DND-41 (cell line): ENCODE results near the gene SPAG16.

Experiments used
- ATAC-seq: fragments of 200-7000 bp; cut with Tn5 transposase; 3 replicates; pipeline ENCODE4 v1.9.1; 2021; ENCODE audit warnings: low read depth; ENCODE audit not compliant: insufficient read depth
- DNase-seq: peaks from one replicate; pipeline ENCODE4 v3.0.0-alpha.2; 2020
- H2AFZ ChIP-seq: 2 replicates; pipeline ENCODE4 v1.6.0; 2012; ENCODE audit warnings: low read depth, low read length
- H3K27ac ChIP-seq: 2 replicates; pipeline ENCODE4 v1.5.1; 2012; ENCODE audit warnings: low read length, inconsistent platforms
- H3K27me3 ChIP-seq: fragments of 200-600 bp; sonication (generic); 2 replicates; pipeline ENCODE4 v1.6.0; 2012; ENCODE audit warnings: low read length, mild to moderate bottlenecking, inconsistent platforms; ENCODE audit not compliant: insufficient read depth, poor library complexity
- H3K36me3 ChIP-seq: 2 replicates; pipeline ENCODE4 v1.5.1; 2012; ENCODE audit warnings: low read length, inconsistent platforms; ENCODE audit not compliant: insufficient read depth
- H3K4me1 ChIP-seq: 2 replicates; pipeline ENCODE4 v1.5.1; 2012; ENCODE audit warnings: mild to moderate bottlenecking, low read length; ENCODE audit not compliant: insufficient read depth
- H3K4me2 ChIP-seq: 2 replicates; pipeline ENCODE4 v1.6.0; 2012; ENCODE audit warnings: mild to moderate bottlenecking, moderate library complexity, low read length, inconsistent platforms; ENCODE audit not compliant: insufficient read depth
- H3K4me3 ChIP-seq, 2 experiments: fragments of 200-600 bp in 1 of 2; shearing (Covaris generic) in 1 of 2; 2 replicates each; pipeline ENCODE4 v1.5.1; 2012 to 2016; ENCODE audit warnings: inconsistent platforms in 2 of 2, low read length in 2 of 2, mild to moderate bottlenecking in 2 of 2, low read depth in 1 of 2, moderate library complexity in 1 of 2
- H3K79me2 ChIP-seq: 2 replicates; pipeline ENCODE4 v1.6.0; 2012; ENCODE audit warnings: low read length, inconsistent platforms; ENCODE audit not compliant: insufficient read depth
- H3K9ac ChIP-seq: 2 replicates; pipeline ENCODE4 v1.6.0; 2012; ENCODE audit warnings: low read depth, mild to moderate bottlenecking, inconsistent platforms, low read length, moderate library complexity
- H3K9me3 ChIP-seq: 2 replicates; pipeline ENCODE4 v1.5.1; 2012; ENCODE audit warnings: low read length, moderate library complexity, mild to moderate bottlenecking, inconsistent platforms; ENCODE audit not compliant: insufficient read depth, severe bottlenecking
- H4K20me1 ChIP-seq: 2 replicates; pipeline ENCODE4 v1.6.0; 2012; ENCODE audit warnings: low read length; ENCODE audit not compliant: insufficient read depth
- EZH2 ChIP-seq: IDR thresholded peaks from 3 replicates; pipeline ENCODE4 v1.6.1; 2012; ENCODE audit warnings: borderline replicate concordance, low read depth, mild to moderate bottlenecking, moderate library complexity, low read length, inconsistent platforms; ENCODE audit not compliant: severe bottlenecking
- TF ChIP-seq, protein P1 (sequence below): IDR thresholded peaks from 2 replicates; pipeline ENCODE4 v1.5.1; 2012; ENCODE audit warnings: borderline replicate concordance, low read length, moderate library complexity, mild to moderate bottlenecking; ENCODE audit not compliant: poor library complexity, severe bottlenecking; ENCODE audit errors: extremely low read depth

Gene SPAG16

DNA sequence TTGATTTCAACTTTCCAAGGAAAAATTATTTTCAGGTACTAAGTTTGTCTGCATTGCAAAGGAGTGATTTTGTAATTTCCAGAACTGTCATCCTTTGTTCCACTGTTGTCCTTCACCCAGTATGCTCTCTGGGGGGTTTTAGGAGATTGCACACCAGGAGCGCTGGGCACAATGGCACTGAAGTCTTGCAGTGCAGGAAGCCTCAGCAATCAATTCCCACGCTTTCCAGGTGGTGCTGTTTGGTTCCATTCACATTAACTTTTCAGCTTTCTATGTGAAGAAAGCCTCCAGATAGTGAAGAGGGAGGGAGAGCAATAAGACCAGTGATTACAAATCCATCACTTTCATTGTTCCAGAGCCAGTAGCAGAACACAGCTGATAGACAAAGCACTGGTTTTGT is 782.6 kb downstream of the SPAG16 start:
- Histone ChIP-seq H4K20me1 (no peaks in the 10 kb centered on the region), H2AFZ (no peak overlapping the region), H3K27me3 (no peaks in the 10 kb centered on the region), H3K79me2 (no peaks in the 10 kb centered on the region), H3K4me1 (peaks cover 28% of the 10 kb centered on the region), H3K4me2 (no peak overlapping the region), H3K36me3 (no peaks in the 10 kb centered on the region), H3K9ac (no peak overlapping the region), H3K27ac (no peak overlapping the region), H3K9me3 (no peaks in the 10 kb centered on the region), H3K4me3 (no peak overlapping the region)
- DNase-seq, result no peak
- TF ChIP-seq, protein P1, sequence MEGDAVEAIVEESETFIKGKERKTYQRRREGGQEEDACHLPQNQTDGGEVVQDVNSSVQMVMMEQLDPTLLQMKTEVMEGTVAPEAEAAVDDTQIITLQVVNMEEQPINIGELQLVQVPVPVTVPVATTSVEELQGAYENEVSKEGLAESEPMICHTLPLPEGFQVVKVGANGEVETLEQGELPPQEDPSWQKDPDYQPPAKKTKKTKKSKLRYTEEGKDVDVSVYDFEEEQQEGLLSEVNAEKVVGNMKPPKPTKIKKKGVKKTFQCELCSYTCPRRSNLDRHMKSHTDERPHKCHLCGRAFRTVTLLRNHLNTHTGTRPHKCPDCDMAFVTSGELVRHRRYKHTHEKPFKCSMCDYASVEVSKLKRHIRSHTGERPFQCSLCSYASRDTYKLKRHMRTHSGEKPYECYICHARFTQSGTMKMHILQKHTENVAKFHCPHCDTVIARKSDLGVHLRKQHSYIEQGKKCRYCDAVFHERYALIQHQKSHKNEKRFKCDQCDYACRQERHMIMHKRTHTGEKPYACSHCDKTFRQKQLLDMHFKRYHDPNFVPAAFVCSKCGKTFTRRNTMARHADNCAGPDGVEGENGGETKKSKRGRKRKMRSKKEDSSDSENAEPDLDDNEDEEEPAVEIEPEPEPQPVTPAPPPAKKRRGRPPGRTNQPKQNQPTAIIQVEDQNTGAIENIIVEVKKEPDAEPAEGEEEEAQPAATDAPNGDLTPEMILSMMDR, result no peak
- no peak for ATAC-seq

DNA sequence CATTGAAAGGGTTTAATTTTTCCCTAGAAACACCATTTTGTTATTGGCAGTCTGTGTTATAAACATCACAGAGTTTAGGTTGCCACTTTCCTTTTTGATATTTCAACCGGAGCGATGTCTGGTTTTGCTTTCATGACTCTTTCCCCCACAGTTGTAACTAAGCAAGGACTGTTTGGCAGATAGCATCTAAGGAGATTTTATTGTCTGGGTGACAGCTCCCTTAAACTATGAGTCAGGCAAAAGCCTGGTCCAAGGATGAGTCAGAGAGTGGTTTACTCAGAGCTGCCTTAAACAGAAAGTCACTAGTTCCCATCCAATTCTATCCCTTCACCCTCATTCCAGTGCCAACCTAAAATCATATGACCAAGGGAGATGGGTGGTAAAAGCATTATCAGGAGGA is 785.0 kb downstream of the SPAG16 start:
- H3K27me3 ChIP-seq, result no peaks in the 10 kb centered on the region
- peak overlapping the region; percentile 44 for H3K4me2 ChIP-seq
- H3K27ac ChIP-seq, result peak overlapping the region; percentile 60
- no peaks in the 10 kb centered on the region for H3K9me3 ChIP-seq
- no peak for TF ChIP-seq EZH2
- TF ChIP-seq, protein P1, result no peak
- H3K4me1 ChIP-seq, result peaks cover 23% of the 10 kb centered on the region
- ATAC-seq, result peak; percentile 99
- no peak overlapping the region for H2AFZ ChIP-seq
- H3K36me3 ChIP-seq, result no peaks in the 10 kb centered on the region
- no peaks in the 10 kb centered on the region for H4K20me1 ChIP-seq
- DNase-seq, result peak; percentile 58
- peak overlapping the region in 1 of 2 experiments; percentile 22; a peak in 1 of 4 replicates for H3K4me3 ChIP-seq
- peak overlapping the region; percentile 26 for H3K9ac ChIP-seq
- H3K79me2 ChIP-seq, result no peaks in the 10 kb centered on the region

DNA sequence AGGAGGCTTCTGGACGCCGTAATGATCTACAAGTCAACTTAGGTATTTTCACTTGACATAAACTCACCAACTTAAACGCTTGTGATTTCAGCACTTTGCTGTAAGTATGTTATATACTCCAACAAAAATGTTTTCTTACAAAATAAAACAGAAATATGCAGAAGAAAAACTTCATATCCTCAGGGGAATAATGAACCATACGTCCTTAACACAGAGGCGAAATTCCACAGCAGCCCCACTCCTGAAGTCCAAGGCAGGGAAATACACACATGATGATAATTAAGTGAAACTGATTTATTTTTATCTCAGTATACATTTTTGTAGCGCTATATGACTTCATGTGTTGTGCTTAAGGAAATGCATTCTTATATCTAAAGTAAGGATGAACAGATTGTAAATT is 791.2 kb downstream of the SPAG16 start:
- Histone ChIP-seq H3K9ac (no peak overlapping the region), H3K36me3 (no peaks in the 10 kb centered on the region), H4K20me1 (no peaks in the 10 kb centered on the region), H3K79me2 (no peaks in the 10 kb centered on the region), H2AFZ (no peak overlapping the region), H3K4me1 (no peaks in the 10 kb centered on the region), H3K4me2 (no peak overlapping the region), H3K4me3 (no peak overlapping the region), H3K27ac (no peak overlapping the region), H3K27me3 (no peaks in the 10 kb centered on the region), H3K9me3 (no peaks in the 10 kb centered on the region)
- DNase-seq (no peak), ATAC-seq (no peak)
- TF ChIP-seq, protein P1, result no peak
- no peak for TF ChIP-seq EZH2

DNA sequence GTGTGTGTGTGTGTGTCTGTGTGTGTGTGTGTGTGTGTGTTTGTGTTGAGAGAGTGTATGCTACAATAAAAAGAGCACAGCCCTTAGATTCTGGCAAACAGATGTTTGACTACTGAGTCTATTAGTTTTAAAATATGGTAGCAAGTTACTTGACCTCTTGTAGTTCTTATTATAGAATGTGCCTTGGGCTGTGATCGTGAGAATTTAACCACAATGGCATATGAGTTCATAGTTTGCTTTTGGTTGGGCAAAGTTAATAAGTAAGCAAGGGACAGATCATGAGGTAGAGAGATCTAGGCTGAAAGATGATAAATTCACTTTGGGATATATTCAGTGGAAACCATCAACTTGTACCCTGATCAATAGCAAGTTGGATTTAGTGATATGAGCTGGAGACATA is 792.3 kb downstream of the SPAG16 start:
- DNase-seq (no peak), ATAC-seq (no peak)
- no peak overlapping the region for H3K27ac ChIP-seq
- H3K4me1 ChIP-seq, result no peaks in the 10 kb centered on the region
- no peak overlapping the region for H2AFZ ChIP-seq
- H3K4me3 ChIP-seq, result no peak overlapping the region
- H3K4me2 ChIP-seq, result no peak overlapping the region
- no peaks in the 10 kb centered on the region for H3K79me2 ChIP-seq
- no peaks in the 10 kb centered on the region for H4K20me1 ChIP-seq
- no peaks in the 10 kb centered on the region for H3K9me3 ChIP-seq
- H3K36me3 ChIP-seq, result no peaks in the 10 kb centered on the region
- no peak for TF ChIP-seq EZH2
- TF ChIP-seq, protein P1, result no peak
- H3K9ac ChIP-seq, result no peak overlapping the region
- H3K27me3 ChIP-seq, result no peaks in the 10 kb centered on the region
